HepG2 (cell line): ENCODE results near the gene HSP90AB1. TPM values are rescaled to one million over a fixed set of nuclear protein-coding genes. Genes with fewer than 3 reads are reported as not detected.
A peak's percentile ranks its signal among the peaks of the same experiment; 100 is the strongest.

Experiments used
- AKAP8 ChIP-seq: sonication (generic); formaldehyde crosslinking; IDR thresholded peaks from 2 replicates; pipeline ENCODE4 v1.5.1; 2020; ENCODE audit warnings: mild to moderate bottlenecking, missing genetic modification reagents
- ARNTL ChIP-seq: sonication (generic); formaldehyde crosslinking; IDR thresholded peaks from 2 replicates; pipeline ENCODE4 v1.4.0; 2020; ENCODE audit warnings: mild to moderate bottlenecking, missing genetic modification reagents
- BHLHE40 ChIP-seq: IDR thresholded peaks from 2 replicates; pipeline ENCODE4 v1.6.1; 2011; ENCODE audit warnings: low read length, improper control_type of control experiment
- JARID2 ChIP-seq: sonication (generic); formaldehyde crosslinking; IDR thresholded peaks from 2 replicates; pipeline ENCODE4 v1.8.1; 2023; ENCODE audit warnings: missing genetic modification reagents, inconsistent platforms; ENCODE audit not compliant: insufficient replicate concordance
- KLF16 ChIP-seq, 2 experiments: sonication (generic) in 1 of 2; formaldehyde crosslinking in 1 of 2; IDR thresholded peaks; 2 replicates each; pipeline versions ENCODE4 v1.6.1 to v1.8.0; 2016 to 2023; ENCODE audit warnings: missing genetic modification reagents in 2 of 2, missing compliant biosample characterization in 1 of 2
- PHF8 ChIP-seq: sonication (generic); formaldehyde crosslinking; IDR thresholded peaks from 2 replicates; pipeline ENCODE4 v1.5.0; 2020; ENCODE audit warnings: missing genetic modification reagents
- SP1 ChIP-seq, 2 experiments: fragments of 450-650 bp in 1 of 2; sonication (generic) in 1 of 2; formaldehyde crosslinking in 1 of 2; IDR thresholded peaks; 2 replicates each; pipeline versions ENCODE4 v1.4.0 to v1.6.1; 2016 to 2020; ENCODE audit warnings: missing genetic modification reagents in 1 of 2
- SSRP1 ChIP-seq: IDR thresholded peaks from 2 replicates; pipeline ENCODE4 v1.6.1; 2016; ENCODE audit warnings: control low read depth
- ZBTB7B ChIP-seq: sonication (generic); formaldehyde crosslinking; IDR thresholded peaks from 2 replicates; pipeline ENCODE4 v1.4.0; 2020; ENCODE audit warnings: missing genetic modification reagents
- ZNF501 ChIP-seq: sonication (generic); formaldehyde crosslinking; IDR thresholded peaks from 2 replicates; pipeline ENCODE4 v1.5.1; 2020; ENCODE audit warnings: mild to moderate bottlenecking, moderate library complexity, missing genetic modification reagents
- ZNF605 ChIP-seq: sonication (generic); formaldehyde crosslinking; IDR thresholded peaks from 2 replicates; pipeline ENCODE4 v1.8.0; 2022; ENCODE audit warnings: mild to moderate bottlenecking, missing genetic modification reagents
- ZNF768 ChIP-seq: sonication (generic); formaldehyde crosslinking; IDR thresholded peaks from 2 replicates; pipeline ENCODE4 v1.4.0; 2020; ENCODE audit warnings: missing genetic modification reagents
- polyA plus RNA-seq, 8 experiments: library from polyadenylated mRNA; depleted of rRNA in 3 of 8; stranded (reverse) in 7 of 8; unstranded in 1 of 8; fragments of >200 nt; fragmentation: Illumina TruSeq in 4 of 8; extraction: Trizol in 4 of 8; gene quantifications; 2 replicates each; pipeline versions ENCODE4 v1.2.1 to v1.2.3, GENCODE V29; 2011 to 2016; ENCODE audit warnings: low read depth in 4 of 8, missing spikeins in 1 of 8, mixed read lengths in 1 of 8; ENCODE audit not compliant: insufficient read depth in 1 of 8
- total RNA-seq, 5 experiments: library from RNA; depleted of rRNA; stranded (reverse); fragments of >200 nt; fragmentation: Illumina TruSeq; extraction: Trizol; gene quantifications; 2 replicates each; pipeline ENCODE4 v1.2.3, GENCODE V29; 2016; ENCODE audit warnings: low read depth in 1 of 5
- TF ChIP-seq, protein P1 (sequence below): sonication (generic); formaldehyde crosslinking; IDR thresholded peaks from 2 replicates; pipeline ENCODE4 v1.4.0; 2020; ENCODE audit warnings: missing genetic modification reagents, borderline replicate concordance
- TF ChIP-seq, protein P2 (sequence below): sonication (generic); IDR thresholded peaks from 2 replicates; pipeline ENCODE4 v1.6.1; 2016; ENCODE audit warnings: low read depth, borderline replicate concordance
- TF ChIP-seq, protein P3 (sequence below): sonication (generic); formaldehyde crosslinking; IDR thresholded peaks from 2 replicates; pipeline ENCODE4 v1.4.0; 2020; ENCODE audit warnings: missing genetic modification reagents
- TF ChIP-seq, protein P4 (sequence below): sonication (generic); formaldehyde crosslinking; IDR thresholded peaks from 2 replicates; pipeline ENCODE4 v1.5.0; 2020; ENCODE audit warnings: mild to moderate bottlenecking, missing genetic modification reagents, borderline replicate concordance
- TF ChIP-seq, protein P5 (sequence below): sonication (generic); formaldehyde crosslinking; IDR thresholded peaks from 2 replicates; pipeline ENCODE4 v1.8.0; 2022; ENCODE audit warnings: mild to moderate bottlenecking, missing genetic modification reagents; ENCODE audit not compliant: insufficient replicate concordance

HSP90AB1 gene
- total and polyA plus RNA-seq, 2 of the 13 experiments (the other 11 are each of a cell fraction or from before 2014, with no cell fraction given) = 1,325 to 1,472 TPM

DNA sequence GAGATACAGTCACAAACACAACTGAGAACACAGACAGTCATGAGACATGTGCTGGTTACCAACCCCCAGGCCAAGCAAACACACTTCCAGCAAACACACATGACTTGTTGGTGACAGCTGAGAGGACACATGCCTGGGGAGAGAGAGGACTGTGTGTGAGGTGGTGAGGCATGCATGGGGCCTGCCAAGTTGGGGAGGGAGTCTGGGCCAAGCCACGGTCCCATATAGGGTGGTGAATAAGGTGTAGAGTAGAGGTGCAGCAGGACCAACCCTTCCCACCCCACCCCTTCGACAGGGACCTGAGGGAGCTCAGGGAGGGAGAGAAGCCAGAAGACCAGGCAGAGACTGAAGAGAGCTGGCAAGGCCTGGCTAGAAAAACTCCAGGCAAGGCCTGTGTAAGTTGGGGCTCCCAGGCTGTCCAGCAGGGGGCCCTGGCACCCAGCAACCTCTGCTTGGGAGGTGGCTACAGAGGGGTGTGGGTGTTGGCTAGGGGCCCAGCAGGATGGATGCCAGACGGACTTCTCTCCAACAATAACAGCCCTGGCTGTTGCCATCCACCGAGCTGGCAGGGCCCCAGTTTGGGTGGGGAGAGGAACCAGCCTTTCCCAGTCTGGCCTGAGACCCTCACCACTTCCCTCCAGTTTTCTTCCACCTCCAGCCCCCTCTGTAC is 25.5 kb upstream of the HSP90AB1 start (continued):
- TF ChIP-seq, protein P1, sequence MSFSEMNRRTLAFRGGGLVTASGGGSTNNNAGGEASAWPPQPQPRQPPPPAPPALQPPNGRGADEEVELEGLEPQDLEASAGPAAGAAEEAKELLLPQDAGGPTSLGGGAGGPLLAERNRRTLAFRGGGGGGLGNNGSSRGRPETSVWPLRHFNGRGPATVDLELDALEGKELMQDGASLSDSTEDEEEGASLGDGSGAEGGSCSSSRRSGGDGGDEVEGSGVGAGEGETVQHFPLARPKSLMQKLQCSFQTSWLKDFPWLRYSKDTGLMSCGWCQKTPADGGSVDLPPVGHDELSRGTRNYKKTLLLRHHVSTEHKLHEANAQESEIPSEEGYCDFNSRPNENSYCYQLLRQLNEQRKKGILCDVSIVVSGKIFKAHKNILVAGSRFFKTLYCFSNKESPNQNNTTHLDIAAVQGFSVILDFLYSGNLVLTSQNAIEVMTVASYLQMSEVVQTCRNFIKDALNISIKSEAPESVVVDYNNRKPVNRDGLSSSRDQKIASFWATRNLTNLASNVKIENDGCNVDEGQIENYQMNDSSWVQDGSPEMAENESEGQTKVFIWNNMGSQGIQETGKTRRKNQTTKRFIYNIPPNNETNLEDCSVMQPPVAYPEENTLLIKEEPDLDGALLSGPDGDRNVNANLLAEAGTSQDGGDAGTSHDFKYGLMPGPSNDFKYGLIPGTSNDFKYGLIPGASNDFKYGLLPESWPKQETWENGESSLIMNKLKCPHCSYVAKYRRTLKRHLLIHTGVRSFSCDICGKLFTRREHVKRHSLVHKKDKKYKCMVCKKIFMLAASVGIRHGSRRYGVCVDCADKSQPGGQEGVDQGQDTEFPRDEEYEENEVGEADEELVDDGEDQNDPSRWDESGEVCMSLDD = peak; percentile 77; the same call in 1 of the 2 replicates
- TF ChIP-seq, protein P2, sequence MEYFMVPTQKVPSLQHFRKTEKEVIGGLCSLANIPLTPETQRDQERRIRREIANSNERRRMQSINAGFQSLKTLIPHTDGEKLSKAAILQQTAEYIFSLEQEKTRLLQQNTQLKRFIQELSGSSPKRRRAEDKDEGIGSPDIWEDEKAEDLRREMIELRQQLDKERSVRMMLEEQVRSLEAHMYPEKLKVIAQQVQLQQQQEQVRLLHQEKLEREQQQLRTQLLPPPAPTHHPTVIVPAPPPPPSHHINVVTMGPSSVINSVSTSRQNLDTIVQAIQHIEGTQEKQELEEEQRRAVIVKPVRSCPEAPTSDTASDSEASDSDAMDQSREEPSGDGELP = peak; percentile 72; the same call in 1 of the 2 replicates
- TF ChIP-seq SSRP1 (CRISPR knock-in tag) = peak; percentile 80; the same call in 1 of the 2 replicates
- TF ChIP-seq JARID2 (CRISPR knock-in tag) = peak; percentile 80
- peak in 1 of 2 experiments; percentile 79; a peak in 2 of 4 replicates for TF ChIP-seq KLF16 (CRISPR knock-in tag; IDR thresholded peaks at IDR 0.05)
- peak; percentile 74 for TF ChIP-seq ZNF605 (CRISPR knock-in tag)
- peak; percentile 66 for TF ChIP-seq BHLHE40
- no peak for TF ChIP-seq SP1 (IDR thresholded peaks at IDR 0.05)
- TF ChIP-seq SP1 (CRISPR knock-in tag; IDR thresholded peaks at IDR 0.05) = 0 out of 2 replicates have a peak, but pooled peaks have one; percentile 11
- TF ChIP-seq, protein P3, sequence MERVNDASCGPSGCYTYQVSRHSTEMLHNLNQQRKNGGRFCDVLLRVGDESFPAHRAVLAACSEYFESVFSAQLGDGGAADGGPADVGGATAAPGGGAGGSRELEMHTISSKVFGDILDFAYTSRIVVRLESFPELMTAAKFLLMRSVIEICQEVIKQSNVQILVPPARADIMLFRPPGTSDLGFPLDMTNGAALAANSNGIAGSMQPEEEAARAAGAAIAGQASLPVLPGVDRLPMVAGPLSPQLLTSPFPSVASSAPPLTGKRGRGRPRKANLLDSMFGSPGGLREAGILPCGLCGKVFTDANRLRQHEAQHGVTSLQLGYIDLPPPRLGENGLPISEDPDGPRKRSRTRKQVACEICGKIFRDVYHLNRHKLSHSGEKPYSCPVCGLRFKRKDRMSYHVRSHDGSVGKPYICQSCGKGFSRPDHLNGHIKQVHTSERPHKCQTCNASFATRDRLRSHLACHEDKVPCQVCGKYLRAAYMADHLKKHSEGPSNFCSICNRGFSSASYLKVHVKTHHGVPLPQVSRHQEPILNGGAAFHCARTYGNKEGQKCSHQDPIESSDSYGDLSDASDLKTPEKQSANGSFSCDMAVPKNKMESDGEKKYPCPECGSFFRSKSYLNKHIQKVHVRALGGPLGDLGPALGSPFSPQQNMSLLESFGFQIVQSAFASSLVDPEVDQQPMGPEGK (CRISPR knock-in tag) = peak; percentile 86
- TF ChIP-seq, protein P4, sequence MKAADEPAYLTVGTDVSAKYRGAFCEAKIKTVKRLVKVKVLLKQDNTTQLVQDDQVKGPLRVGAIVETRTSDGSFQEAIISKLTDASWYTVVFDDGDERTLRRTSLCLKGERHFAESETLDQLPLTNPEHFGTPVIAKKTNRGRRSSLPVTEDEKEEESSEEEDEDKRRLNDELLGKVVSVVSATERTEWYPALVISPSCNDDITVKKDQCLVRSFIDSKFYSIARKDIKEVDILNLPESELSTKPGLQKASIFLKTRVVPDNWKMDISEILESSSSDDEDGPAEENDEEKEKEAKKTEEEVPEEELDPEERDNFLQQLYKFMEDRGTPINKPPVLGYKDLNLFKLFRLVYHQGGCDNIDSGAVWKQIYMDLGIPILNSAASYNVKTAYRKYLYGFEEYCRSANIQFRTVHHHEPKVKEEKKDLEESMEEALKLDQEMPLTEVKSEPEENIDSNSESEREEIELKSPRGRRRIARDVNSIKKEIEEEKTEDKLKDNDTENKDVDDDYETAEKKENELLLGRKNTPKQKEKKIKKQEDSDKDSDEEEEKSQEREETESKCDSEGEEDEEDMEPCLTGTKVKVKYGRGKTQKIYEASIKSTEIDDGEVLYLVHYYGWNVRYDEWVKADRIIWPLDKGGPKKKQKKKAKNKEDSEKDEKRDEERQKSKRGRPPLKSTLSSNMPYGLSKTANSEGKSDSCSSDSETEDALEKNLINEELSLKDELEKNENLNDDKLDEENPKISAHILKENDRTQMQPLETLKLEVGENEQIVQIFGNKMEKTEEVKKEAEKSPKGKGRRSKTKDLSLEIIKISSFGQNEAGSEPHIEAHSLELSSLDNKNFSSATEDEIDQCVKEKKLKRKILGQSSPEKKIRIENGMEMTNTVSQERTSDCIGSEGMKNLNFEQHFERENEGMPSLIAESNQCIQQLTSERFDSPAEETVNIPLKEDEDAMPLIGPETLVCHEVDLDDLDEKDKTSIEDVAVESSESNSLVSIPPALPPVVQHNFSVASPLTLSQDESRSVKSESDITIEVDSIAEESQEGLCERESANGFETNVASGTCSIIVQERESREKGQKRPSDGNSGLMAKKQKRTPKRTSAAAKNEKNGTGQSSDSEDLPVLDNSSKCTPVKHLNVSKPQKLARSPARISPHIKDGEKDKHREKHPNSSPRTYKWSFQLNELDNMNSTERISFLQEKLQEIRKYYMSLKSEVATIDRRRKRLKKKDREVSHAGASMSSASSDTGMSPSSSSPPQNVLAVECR (CRISPR knock-in tag) = peak; percentile 59; the same call in 1 of the 2 replicates
- no peak; the same call in 1 of the 2 replicates for TF ChIP-seq AKAP8
- TF ChIP-seq PHF8 (CRISPR knock-in tag) = peak; percentile 46; the same call in 1 of the 2 replicates
- TF ChIP-seq ARNTL (CRISPR knock-in tag) = no peak
- TF ChIP-seq, protein P5, sequence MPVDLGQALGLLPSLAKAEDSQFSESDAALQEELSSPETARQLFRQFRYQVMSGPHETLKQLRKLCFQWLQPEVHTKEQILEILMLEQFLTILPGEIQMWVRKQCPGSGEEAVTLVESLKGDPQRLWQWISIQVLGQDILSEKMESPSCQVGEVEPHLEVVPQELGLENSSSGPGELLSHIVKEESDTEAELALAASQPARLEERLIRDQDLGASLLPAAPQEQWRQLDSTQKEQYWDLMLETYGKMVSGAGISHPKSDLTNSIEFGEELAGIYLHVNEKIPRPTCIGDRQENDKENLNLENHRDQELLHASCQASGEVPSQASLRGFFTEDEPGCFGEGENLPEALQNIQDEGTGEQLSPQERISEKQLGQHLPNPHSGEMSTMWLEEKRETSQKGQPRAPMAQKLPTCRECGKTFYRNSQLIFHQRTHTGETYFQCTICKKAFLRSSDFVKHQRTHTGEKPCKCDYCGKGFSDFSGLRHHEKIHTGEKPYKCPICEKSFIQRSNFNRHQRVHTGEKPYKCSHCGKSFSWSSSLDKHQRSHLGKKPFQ (CRISPR knock-in tag) = no peak
- peak; percentile 61; the same call in 1 of the 2 replicates for TF ChIP-seq ZNF768 (CRISPR knock-in tag)
- TF ChIP-seq ZBTB7B (CRISPR knock-in tag) = peak; percentile 53; the same call in 1 of the 2 replicates
- no peak for TF ChIP-seq ZNF501
